Measurements from ENCODE around the gene FAM221A. TPM values are rescaled to one million over a fixed set of nuclear protein-coding genes. Genes with fewer than 3 reads are reported as not detected.

Gene FAM221A
- total RNA-seq, 4 donors from 2014 or later: 5.8 to 37.5 (median 16.2) TPM

- no peak overlapping the region for H3K4me3 ChIP-seq
- H3K9me3 ChIP-seq: peaks cover 0 to 16% (median 5%) of the 10 kb centered on the region in 4 donors
- H3K36me3 ChIP-seq: no peaks in the 10 kb centered on the region
- DNase-seq: no peak
- H3K27ac ChIP-seq: no peak overlapping the region
- H3K27me3 ChIP-seq: no peaks in the 10 kb centered on the region
- no peaks in the 10 kb centered on the region for H3K4me1 ChIP-seq
- no peak for TF ChIP-seq POLR2A (IDR thresholded peaks at IDR 0.05)
- no peak for TF ChIP-seq CTCF (IDR thresholded peaks at IDR 0.05)
Measured at GRCh38 chr7:23655433-23655832, 24.6 kb upstream of the FAM221A start.

- H3K27me3 ChIP-seq: no peaks in the 10 kb centered on the region
- TF ChIP-seq POLR2A (IDR thresholded peaks at IDR 0.05): no peak
- no peak for TF ChIP-seq CTCF (IDR thresholded peaks at IDR 0.05)
- H3K9me3 ChIP-seq: peaks cover 0 to 7% (median 2%) of the 10 kb centered on the region in 4 donors
- H3K27ac ChIP-seq: no peak overlapping the region
- H3K4me1 ChIP-seq: no peaks in the 10 kb centered on the region
- H3K4me3 ChIP-seq: no peak overlapping the region
- no peaks in the 10 kb centered on the region for H3K36me3 ChIP-seq
- no peak for DNase-seq
Measured at GRCh38 chr7:23658831-23659427, 21.1 kb upstream of the FAM221A start.

- no peak overlapping the region for H3K4me3 ChIP-seq
- H3K27me3 ChIP-seq: no peaks in the 10 kb centered on the region
- DNase-seq: no peak
- no peaks in the 10 kb centered on the region for H3K36me3 ChIP-seq
- H3K27ac ChIP-seq: no peak overlapping the region
- no peaks in the 10 kb centered on the region for H3K9me3 ChIP-seq
- TF ChIP-seq CTCF (IDR thresholded peaks at IDR 0.05): no peak
- no peak for TF ChIP-seq POLR2A (IDR thresholded peaks at IDR 0.05)
- no peaks in the 10 kb centered on the region for H3K4me1 ChIP-seq
Measured at GRCh38 chr7:23661385-23661784, 18.6 kb upstream of the FAM221A start.

GRCh38 chr7:23662124-23662983, 17.6 kb upstream of the FAM221A start:
- H3K36me3 ChIP-seq: no peaks in the 10 kb centered on the region
- no peaks in the 10 kb centered on the region for H3K27me3 ChIP-seq
- no peaks in the 10 kb centered on the region for H3K9me3 ChIP-seq
- no peaks in the 10 kb centered on the region for H3K4me1 ChIP-seq
- no peak overlapping the region for H3K27ac ChIP-seq
- no peak overlapping the region for H3K4me3 ChIP-seq
- no peak for DNase-seq
- TF ChIP-seq POLR2A (IDR thresholded peaks at IDR 0.05) (no peak), CTCF (IDR thresholded peaks at IDR 0.05) (no peak)

- H3K4me3 ChIP-seq: no peak overlapping the region
- H3K27me3 ChIP-seq: no peaks in the 10 kb centered on the region
- no peak overlapping the region for H3K27ac ChIP-seq
- DNase-seq: no peak
- H3K4me1 ChIP-seq: no peaks in the 10 kb centered on the region
- no peak for TF ChIP-seq POLR2A (IDR thresholded peaks at IDR 0.05)
- no peak for TF ChIP-seq CTCF (IDR thresholded peaks at IDR 0.05)
- no peaks in the 10 kb centered on the region for H3K36me3 ChIP-seq
- no peaks in the 10 kb centered on the region for H3K9me3 ChIP-seq
Measured at GRCh38 chr7:23662984-23663313, 17.1 kb upstream of the FAM221A start.
